ENCODE data around the gene ARRB1. TPM values are rescaled to one million over a fixed set of nuclear protein-coding genes. Genes with fewer than 3 reads are reported as not detected.

The ARRB1 gene
- total RNA-seq, 1 experiment from 2014 or later = 24.2 TPM

DNA sequence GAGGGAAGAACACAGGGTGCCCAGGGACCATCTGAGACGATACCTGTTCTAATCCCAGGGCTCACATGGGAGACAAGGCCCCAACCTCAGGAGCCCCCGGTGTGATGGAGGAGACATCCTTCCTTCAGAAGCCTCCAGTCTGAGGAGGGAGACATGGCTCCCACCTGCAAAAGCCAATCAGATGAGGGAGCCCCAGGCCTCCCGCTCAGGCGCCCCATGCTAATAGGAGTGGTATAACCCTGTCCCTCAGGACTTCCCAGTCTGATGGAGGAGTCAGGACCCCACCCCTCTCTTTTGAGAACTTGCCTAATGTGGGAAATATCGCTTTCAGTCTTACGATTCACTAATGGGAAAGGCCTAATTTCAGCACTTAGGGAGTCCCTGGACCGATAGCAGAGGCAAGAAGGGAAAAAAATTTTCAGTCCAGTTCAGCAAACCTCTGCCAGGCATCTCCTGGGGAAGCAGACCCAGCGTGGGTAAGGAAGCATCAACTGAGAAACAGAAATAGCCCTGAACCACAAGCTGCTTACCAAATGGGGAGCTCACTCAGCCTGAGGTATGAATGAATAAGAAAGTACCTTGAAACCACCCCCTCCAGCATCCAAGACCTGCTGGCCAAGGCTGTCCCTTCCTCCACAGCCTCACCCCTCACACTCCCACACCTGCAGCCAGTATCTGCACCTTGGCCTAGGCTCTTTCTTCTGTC, 5.9 kb downstream of the ARRB1 start:
- Histone ChIP-seq H3K36me3 (ENCODE audit: control insufficient read depth in 1 of 2, insufficient read depth in 2 of 2, low read length in 2 of 2) (no peaks in the 10 kb centered on the region), H3K4me1 (ENCODE audit: control insufficient read depth in 1 of 2, insufficient read depth in 2 of 2, low read length in 2 of 2) (peaks cover 25 to 57% of the 10 kb centered on the region in 2 experiments), H3K9me3 (ENCODE audit: control insufficient read depth in 1 of 2, insufficient read depth in 1 of 2, low read depth in 1 of 2, low read length in 2 of 2) (no peaks in the 10 kb centered on the region), H3K79me2 (ENCODE audit: insufficient read depth, low read length) (peaks cover 13% of the 10 kb centered on the region; the same call in 1 of the 2 replicates), H4K20me1 (ENCODE audit: insufficient read depth) (no peaks in the 10 kb centered on the region), H2AFZ (ENCODE audit: low read depth, low read length, poor library complexity, severe bottlenecking) (no peak overlapping the region), H3K9me2 (ENCODE audit: insufficient read depth) (no peaks in the 10 kb centered on the region), H3K27me3 (ENCODE audit: insufficient read depth, low read length) (no peaks in the 10 kb centered on the region), H3K4me2 (ENCODE audit: low read length) (no peak overlapping the region), H3K27ac (ENCODE audit: low read depth, low read length) (no peak overlapping the region), H3K4me3 (replicated peaks in 1 of 2; ENCODE audit: low read depth in 1 of 2, low read length in 2 of 2) (no peak overlapping the region), H3K9ac (ENCODE audit: low read length) (no peak overlapping the region)
- RAD21 ChIA-PET (ENCODE audit: low non-redundant PET in 1 of 2, low total read pairs in 2 of 2, uncharacterized antibody in 2 of 2, unreplicated experiment in 2 of 2) = no interaction called here
- no peak for DNase-seq (ENCODE audit: low read depth, low spot score)
- BruUV-seq (replicated peaks) = no TSS peak
- TF ChIP-seq SIN3A (IDR thresholded peaks at IDR 0.05; ENCODE audit: low read depth) = no peak
- no peak for TF ChIP-seq EZH2phosphoT487 (IDR thresholded peaks at IDR 0.05; ENCODE audit: borderline replicate concordance)
- TF ChIP-seq CEBPB (IDR thresholded peaks at IDR 0.05; ENCODE audit: low read depth) = no peak
- TF ChIP-seq, protein P1, sequence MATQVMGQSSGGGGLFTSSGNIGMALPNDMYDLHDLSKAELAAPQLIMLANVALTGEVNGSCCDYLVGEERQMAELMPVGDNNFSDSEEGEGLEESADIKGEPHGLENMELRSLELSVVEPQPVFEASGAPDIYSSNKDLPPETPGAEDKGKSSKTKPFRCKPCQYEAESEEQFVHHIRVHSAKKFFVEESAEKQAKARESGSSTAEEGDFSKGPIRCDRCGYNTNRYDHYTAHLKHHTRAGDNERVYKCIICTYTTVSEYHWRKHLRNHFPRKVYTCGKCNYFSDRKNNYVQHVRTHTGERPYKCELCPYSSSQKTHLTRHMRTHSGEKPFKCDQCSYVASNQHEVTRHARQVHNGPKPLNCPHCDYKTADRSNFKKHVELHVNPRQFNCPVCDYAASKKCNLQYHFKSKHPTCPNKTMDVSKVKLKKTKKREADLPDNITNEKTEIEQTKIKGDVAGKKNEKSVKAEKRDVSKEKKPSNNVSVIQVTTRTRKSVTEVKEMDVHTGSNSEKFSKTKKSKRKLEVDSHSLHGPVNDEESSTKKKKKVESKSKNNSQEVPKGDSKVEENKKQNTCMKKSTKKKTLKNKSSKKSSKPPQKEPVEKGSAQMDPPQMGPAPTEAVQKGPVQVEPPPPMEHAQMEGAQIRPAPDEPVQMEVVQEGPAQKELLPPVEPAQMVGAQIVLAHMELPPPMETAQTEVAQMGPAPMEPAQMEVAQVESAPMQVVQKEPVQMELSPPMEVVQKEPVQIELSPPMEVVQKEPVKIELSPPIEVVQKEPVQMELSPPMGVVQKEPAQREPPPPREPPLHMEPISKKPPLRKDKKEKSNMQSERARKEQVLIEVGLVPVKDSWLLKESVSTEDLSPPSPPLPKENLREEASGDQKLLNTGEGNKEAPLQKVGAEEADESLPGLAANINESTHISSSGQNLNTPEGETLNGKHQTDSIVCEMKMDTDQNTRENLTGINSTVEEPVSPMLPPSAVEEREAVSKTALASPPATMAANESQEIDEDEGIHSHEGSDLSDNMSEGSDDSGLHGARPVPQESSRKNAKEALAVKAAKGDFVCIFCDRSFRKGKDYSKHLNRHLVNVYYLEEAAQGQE (IDR thresholded peaks at IDR 0.05; ENCODE audit: low read depth) = no peak
- TF ChIP-seq ZBTB33 (IDR thresholded peaks at IDR 0.05; ENCODE audit: extremely low read depth, insufficient replicate concordance, low read length) = no peak
- no peak for TF ChIP-seq CBX3 (IDR thresholded peaks at IDR 0.05; ENCODE audit: low read depth)
- no peak for TF ChIP-seq ELF1 (IDR thresholded peaks at IDR 0.05; ENCODE audit: borderline replicate concordance, low read depth)
- TF ChIP-seq ATF3 (IDR thresholded peaks at IDR 0.05) = no peak
- TF ChIP-seq SP1 (IDR thresholded peaks at IDR 0.05; ENCODE audit: low read depth) = no peak
- no peak for TF ChIP-seq EGR1 (IDR thresholded peaks at IDR 0.05; ENCODE audit: low read depth)
- no peak for TF ChIP-seq POLR2AphosphoS5 (IDR thresholded peaks at IDR 0.05; ENCODE audit: low read depth, low read length)
- no peak for TF ChIP-seq MAX (IDR thresholded peaks at IDR 0.05)
- no peak for TF ChIP-seq RAD21 (IDR thresholded peaks at IDR 0.05; ENCODE audit: low read depth)
- TF ChIP-seq SRF (IDR thresholded peaks at IDR 0.05; ENCODE audit: low read depth) = no peak
- no peak for TF ChIP-seq TCF7L2 (IDR thresholded peaks at IDR 0.05; ENCODE audit: borderline replicate concordance, extremely low read depth, insufficient read depth, insufficient read length)
- no peak for TF ChIP-seq FOSL1 (IDR thresholded peaks at IDR 0.05; ENCODE audit: low read depth)
- no peak for TF ChIP-seq ZNF274 (IDR thresholded peaks at IDR 0.05; ENCODE audit: low read depth, low read length)
- no peak for TF ChIP-seq JUND (IDR thresholded peaks at IDR 0.05)
- TF ChIP-seq, protein P2, sequence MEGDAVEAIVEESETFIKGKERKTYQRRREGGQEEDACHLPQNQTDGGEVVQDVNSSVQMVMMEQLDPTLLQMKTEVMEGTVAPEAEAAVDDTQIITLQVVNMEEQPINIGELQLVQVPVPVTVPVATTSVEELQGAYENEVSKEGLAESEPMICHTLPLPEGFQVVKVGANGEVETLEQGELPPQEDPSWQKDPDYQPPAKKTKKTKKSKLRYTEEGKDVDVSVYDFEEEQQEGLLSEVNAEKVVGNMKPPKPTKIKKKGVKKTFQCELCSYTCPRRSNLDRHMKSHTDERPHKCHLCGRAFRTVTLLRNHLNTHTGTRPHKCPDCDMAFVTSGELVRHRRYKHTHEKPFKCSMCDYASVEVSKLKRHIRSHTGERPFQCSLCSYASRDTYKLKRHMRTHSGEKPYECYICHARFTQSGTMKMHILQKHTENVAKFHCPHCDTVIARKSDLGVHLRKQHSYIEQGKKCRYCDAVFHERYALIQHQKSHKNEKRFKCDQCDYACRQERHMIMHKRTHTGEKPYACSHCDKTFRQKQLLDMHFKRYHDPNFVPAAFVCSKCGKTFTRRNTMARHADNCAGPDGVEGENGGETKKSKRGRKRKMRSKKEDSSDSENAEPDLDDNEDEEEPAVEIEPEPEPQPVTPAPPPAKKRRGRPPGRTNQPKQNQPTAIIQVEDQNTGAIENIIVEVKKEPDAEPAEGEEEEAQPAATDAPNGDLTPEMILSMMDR (IDR thresholded peaks at IDR 0.05 in 2 of 3, conservative IDR thresholded peaks at IDR 0.05 in 1 of 3; ENCODE audit: borderline replicate concordance in 1 of 3, insufficient read depth in 1 of 3, low read depth in 2 of 3, low read length in 2 of 3) = no peak
- TF ChIP-seq EZH2 (IDR thresholded peaks at IDR 0.05) = no peak
- intact Hi-C loops (cut with micrococcal nuclease) = no loop called here
- CTCF ChIA-PET = no interaction called here
- no peak for ATAC-seq
- POLR2A ChIA-PET = no interaction called here
